ENCODE results near the gene MYL7.

Gene MYL7

GRCh38 chr7:44101966-44102845 is 38.9 kb downstream of the MYL7 start:
- peaks cover 14% of the 10 kb centered on the region for H3K27me3 ChIP-seq (replicated peaks; ENCODE audit: insufficient read depth, low read length)
- no peak for DNase-seq
- H4K20me1 ChIP-seq (ENCODE audit: insufficient read depth, low read length) = no peaks in the 10 kb centered on the region
- H3K9me3 ChIP-seq (replicated peaks; ENCODE audit: insufficient read depth, low read length) = no peaks in the 10 kb centered on the region
- no peaks in the 10 kb centered on the region for H3K9me2 ChIP-seq (replicated peaks; ENCODE audit: insufficient read depth, low read length)
- no peaks in the 10 kb centered on the region for H3K79me2 ChIP-seq (ENCODE audit: low read length)
- peaks cover 13% of the 10 kb centered on the region for H3K4me1 ChIP-seq (ENCODE audit: low read length)
- H2AFZ ChIP-seq (ENCODE audit: low read length) = no peak overlapping the region
- no peak overlapping the region for H3K9ac ChIP-seq (ENCODE audit: low read length)
- H3K36me3 ChIP-seq (replicated peaks; ENCODE audit: insufficient read depth, low read length) = no peaks in the 10 kb centered on the region
- H3F3A ChIP-seq (ENCODE audit: insufficient read depth, low read length) = peaks cover 10% of the 10 kb centered on the region
- no peak overlapping the region for H3K27ac ChIP-seq (ENCODE audit: low read length)
- TF ChIP-seq, protein P1, sequence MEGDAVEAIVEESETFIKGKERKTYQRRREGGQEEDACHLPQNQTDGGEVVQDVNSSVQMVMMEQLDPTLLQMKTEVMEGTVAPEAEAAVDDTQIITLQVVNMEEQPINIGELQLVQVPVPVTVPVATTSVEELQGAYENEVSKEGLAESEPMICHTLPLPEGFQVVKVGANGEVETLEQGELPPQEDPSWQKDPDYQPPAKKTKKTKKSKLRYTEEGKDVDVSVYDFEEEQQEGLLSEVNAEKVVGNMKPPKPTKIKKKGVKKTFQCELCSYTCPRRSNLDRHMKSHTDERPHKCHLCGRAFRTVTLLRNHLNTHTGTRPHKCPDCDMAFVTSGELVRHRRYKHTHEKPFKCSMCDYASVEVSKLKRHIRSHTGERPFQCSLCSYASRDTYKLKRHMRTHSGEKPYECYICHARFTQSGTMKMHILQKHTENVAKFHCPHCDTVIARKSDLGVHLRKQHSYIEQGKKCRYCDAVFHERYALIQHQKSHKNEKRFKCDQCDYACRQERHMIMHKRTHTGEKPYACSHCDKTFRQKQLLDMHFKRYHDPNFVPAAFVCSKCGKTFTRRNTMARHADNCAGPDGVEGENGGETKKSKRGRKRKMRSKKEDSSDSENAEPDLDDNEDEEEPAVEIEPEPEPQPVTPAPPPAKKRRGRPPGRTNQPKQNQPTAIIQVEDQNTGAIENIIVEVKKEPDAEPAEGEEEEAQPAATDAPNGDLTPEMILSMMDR (IDR thresholded peaks at IDR 0.05; ENCODE audit: low read length) = no peak
- no peak for TF ChIP-seq EZH2phosphoT487 (IDR thresholded peaks at IDR 0.05; ENCODE audit: low read length)
- no peak for TF ChIP-seq EZH2 (optimal IDR thresholded peaks at IDR 0.05; ENCODE audit: low read depth, low read length)
- H3K4me3 ChIP-seq (ENCODE audit: low read length) = no peak overlapping the region
- no peak overlapping the region for H3K4me2 ChIP-seq (ENCODE audit: low read depth, low read length)

DNA sequence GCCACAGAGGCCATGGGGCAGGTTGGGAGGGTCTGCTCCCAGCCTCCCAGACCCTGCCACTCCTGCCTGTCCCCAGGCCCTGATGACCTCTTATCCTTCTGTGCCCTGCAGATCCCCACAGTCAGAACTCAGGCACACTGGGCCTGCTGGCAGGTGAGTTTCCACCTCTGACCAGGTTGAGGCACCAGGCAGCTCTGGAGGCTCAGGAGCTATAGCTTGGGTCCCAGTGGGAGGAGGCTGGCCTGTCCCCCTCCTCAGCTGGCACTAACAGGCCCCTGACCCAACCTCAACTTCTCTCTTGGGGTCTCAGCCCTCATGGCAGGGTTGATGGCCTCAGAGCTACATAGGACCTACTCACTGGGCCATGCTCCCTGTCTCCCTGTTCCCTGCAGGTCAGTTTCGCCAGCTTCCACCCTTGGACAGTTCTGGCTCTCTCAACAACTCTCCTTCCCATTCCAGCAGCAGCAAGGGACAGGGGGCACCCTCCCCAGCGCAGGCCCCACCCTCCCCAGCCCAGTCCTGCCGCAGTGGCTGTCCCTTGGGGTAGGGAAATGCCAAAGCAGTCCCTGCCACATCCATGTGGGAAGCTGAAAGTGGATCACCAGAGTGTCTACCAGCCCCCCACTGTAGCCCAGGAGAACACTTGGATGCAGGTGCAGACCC is 39.7 kb downstream of the MYL7 start:
- H3K36me3 ChIP-seq (replicated peaks; ENCODE audit: insufficient read depth, low read length) = no peaks in the 10 kb centered on the region
- no peaks in the 10 kb centered on the region for H3K9me3 ChIP-seq (replicated peaks; ENCODE audit: insufficient read depth, low read length)
- no peaks in the 10 kb centered on the region for H4K20me1 ChIP-seq (ENCODE audit: insufficient read depth, low read length)
- no peaks in the 10 kb centered on the region for H3K79me2 ChIP-seq (ENCODE audit: low read length)
- H3K9me2 ChIP-seq (replicated peaks; ENCODE audit: insufficient read depth, low read length) = no peaks in the 10 kb centered on the region
- DNase-seq = no peak
- no peak overlapping the region for H3K4me3 ChIP-seq (ENCODE audit: low read length)
- peaks cover 21% of the 10 kb centered on the region for H3K4me1 ChIP-seq (ENCODE audit: low read length)
- H3K4me2 ChIP-seq (ENCODE audit: low read depth, low read length) = no peak overlapping the region
- H3K27me3 ChIP-seq (replicated peaks; ENCODE audit: insufficient read depth, low read length) = peaks cover 14% of the 10 kb centered on the region
- H2AFZ ChIP-seq (ENCODE audit: low read length) = no peak overlapping the region
- TF ChIP-seq, protein P1 (IDR thresholded peaks at IDR 0.05; ENCODE audit: low read length) = no peak
- peaks cover 11% of the 10 kb centered on the region for H3F3A ChIP-seq (ENCODE audit: insufficient read depth, low read length)
- H3K27ac ChIP-seq (ENCODE audit: low read length) = no peak overlapping the region
- H3K9ac ChIP-seq (ENCODE audit: low read length) = no peak overlapping the region

GRCh38 chr7:44100458-44101302 is 40.5 kb downstream of the MYL7 start:
- no peak overlapping the region for H3K9ac ChIP-seq (ENCODE audit: low read length)
- no peak overlapping the region for H2AFZ ChIP-seq (ENCODE audit: low read length)
- H3F3A ChIP-seq (ENCODE audit: insufficient read depth, low read length) = peaks cover 11% of the 10 kb centered on the region
- H3K36me3 ChIP-seq (replicated peaks; ENCODE audit: insufficient read depth, low read length) = no peaks in the 10 kb centered on the region
- H3K4me1 ChIP-seq (ENCODE audit: low read length) = peaks cover 23% of the 10 kb centered on the region
- H3K27me3 ChIP-seq (replicated peaks; ENCODE audit: insufficient read depth, low read length) = peaks cover 12% of the 10 kb centered on the region
- TF ChIP-seq EZH2 (optimal IDR thresholded peaks at IDR 0.05; ENCODE audit: low read depth, low read length) = no peak
- no peak for TF ChIP-seq EZH2phosphoT487 (IDR thresholded peaks at IDR 0.05; ENCODE audit: low read length)
- TF ChIP-seq, protein P1 (IDR thresholded peaks at IDR 0.05; ENCODE audit: low read length) = no peak
- no peak overlapping the region for H3K4me3 ChIP-seq (ENCODE audit: low read length)
- no peaks in the 10 kb centered on the region for H3K9me3 ChIP-seq (replicated peaks; ENCODE audit: insufficient read depth, low read length)
- no peak overlapping the region for H3K4me2 ChIP-seq (ENCODE audit: low read depth, low read length)
- no peak for DNase-seq
- H3K27ac ChIP-seq (ENCODE audit: low read length) = no peak overlapping the region
- H4K20me1 ChIP-seq (ENCODE audit: insufficient read depth, low read length) = no peaks in the 10 kb centered on the region
- H3K9me2 ChIP-seq (replicated peaks; ENCODE audit: insufficient read depth, low read length) = no peaks in the 10 kb centered on the region
- H3K79me2 ChIP-seq (ENCODE audit: low read length) = no peaks in the 10 kb centered on the region

Data from MM.1S (cell line).